ENCODE data around the gene NHS.

GRCh38 chrX:17680732-17681413 lies 305.9 kb downstream of the NHS start:
- no peak for TF ChIP-seq CTCF (IDR thresholded peaks at IDR 0.05)
- TF ChIP-seq POLR2A (IDR thresholded peaks at IDR 0.05): no peak
